ENCODE measurements around the gene ATP6V0C. TPM values are rescaled to one million over a fixed set of nuclear protein-coding genes. Genes with fewer than 3 reads are reported as not detected.

Gene ATP6V0C
- polyA plus RNA-seq, 1 donor (not counting 4 experiments of a cell fraction or from before 2014, with no cell fraction given) = 11.4 TPM

DNA sequence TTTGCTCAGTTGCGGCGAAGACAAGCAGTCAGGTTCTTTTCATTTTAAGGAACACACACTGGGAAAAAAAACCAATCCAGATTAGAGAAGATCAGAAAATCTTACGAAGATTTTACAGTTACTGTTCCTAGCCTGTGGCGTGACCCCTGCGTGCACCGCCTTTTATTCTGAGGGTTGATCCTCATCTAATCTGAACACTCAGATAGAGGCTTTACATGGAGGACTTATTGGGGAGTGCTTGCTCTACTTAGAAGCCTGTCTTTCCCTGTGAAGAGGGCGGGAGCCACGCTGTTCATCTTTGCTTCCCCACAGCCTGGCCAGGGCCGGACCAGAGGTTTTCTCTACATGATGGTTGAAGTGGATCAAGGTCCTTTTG lies 37.4 kb upstream of the ATP6V0C start:
- Histone ChIP-seq H3K79me2 (ENCODE audit: control insufficient read depth, insufficient read depth, low read length) (peaks cover 1% of the 10 kb centered on the region), H3K4me2 (ENCODE audit: control insufficient read depth, extremely low read depth, insufficient read depth, low read depth, low read length) (no peak overlapping the region), H3K9me1 (ENCODE audit: control insufficient read depth, extremely low read depth, insufficient read depth, low read length) (no peaks in the 10 kb centered on the region), H3K9me3 (ENCODE audit: control insufficient read depth, low read depth, low read length) (no peaks in the 10 kb centered on the region), H3K36me3 (ENCODE audit: control insufficient read depth in 2 of 2, extremely low read depth in 1 of 2, insufficient read depth in 2 of 2, low read length in 2 of 2) (peaks cover 0 to 1% of the 10 kb centered on the region in 2 experiments), H2AFZ (ENCODE audit: control insufficient read depth, low read length) (no peak overlapping the region), H3K4me1 (ENCODE audit: control insufficient read depth, extremely low read depth, insufficient read depth, low read length) (peaks cover 11% of the 10 kb centered on the region), H3K4me3 (ENCODE audit: control insufficient read depth in 2 of 3, extremely low read depth in 1 of 3, insufficient read depth in 2 of 3, low read depth in 1 of 3, low read length in 3 of 3) (no peak overlapping the region), H3K27me3 (ENCODE audit: control insufficient read depth, extremely low read depth, insufficient read depth, low read length) (peaks cover 12% of the 10 kb centered on the region), H4K20me1 (ENCODE audit: control insufficient read depth, extremely low read depth, insufficient read depth, low read length) (peaks cover 9% of the 10 kb centered on the region), H3K9ac (ENCODE audit: control insufficient read depth, extremely low read depth, insufficient read depth, low read length) (no peak overlapping the region), H3K27ac (ENCODE audit: control insufficient read depth, insufficient read depth, low read length) (no peak overlapping the region)
- FAIRE-seq (no peak), DNase-seq (ENCODE audit: low read depth, low spot score) (no peak)
- TF ChIP-seq, protein P1, sequence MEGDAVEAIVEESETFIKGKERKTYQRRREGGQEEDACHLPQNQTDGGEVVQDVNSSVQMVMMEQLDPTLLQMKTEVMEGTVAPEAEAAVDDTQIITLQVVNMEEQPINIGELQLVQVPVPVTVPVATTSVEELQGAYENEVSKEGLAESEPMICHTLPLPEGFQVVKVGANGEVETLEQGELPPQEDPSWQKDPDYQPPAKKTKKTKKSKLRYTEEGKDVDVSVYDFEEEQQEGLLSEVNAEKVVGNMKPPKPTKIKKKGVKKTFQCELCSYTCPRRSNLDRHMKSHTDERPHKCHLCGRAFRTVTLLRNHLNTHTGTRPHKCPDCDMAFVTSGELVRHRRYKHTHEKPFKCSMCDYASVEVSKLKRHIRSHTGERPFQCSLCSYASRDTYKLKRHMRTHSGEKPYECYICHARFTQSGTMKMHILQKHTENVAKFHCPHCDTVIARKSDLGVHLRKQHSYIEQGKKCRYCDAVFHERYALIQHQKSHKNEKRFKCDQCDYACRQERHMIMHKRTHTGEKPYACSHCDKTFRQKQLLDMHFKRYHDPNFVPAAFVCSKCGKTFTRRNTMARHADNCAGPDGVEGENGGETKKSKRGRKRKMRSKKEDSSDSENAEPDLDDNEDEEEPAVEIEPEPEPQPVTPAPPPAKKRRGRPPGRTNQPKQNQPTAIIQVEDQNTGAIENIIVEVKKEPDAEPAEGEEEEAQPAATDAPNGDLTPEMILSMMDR (optimal IDR thresholded peaks at IDR 0.05 in 1 of 3, IDR thresholded peaks at IDR 0.05 in 1 of 3, conservative IDR thresholded peaks at IDR 0.05 in 1 of 3; ENCODE audit: extremely low read depth in 1 of 3, insufficient read depth in 2 of 3, low read length in 3 of 3) = no peak
- TF ChIP-seq EZH2 (IDR thresholded peaks at IDR 0.05; ENCODE audit: low read length) = no peak
- dilution Hi-C loops (cut with MboI; ENCODE audit: extremely low pct_ligation_motif_present, low sequenced_read_pairs) = no loop called here

DNA sequence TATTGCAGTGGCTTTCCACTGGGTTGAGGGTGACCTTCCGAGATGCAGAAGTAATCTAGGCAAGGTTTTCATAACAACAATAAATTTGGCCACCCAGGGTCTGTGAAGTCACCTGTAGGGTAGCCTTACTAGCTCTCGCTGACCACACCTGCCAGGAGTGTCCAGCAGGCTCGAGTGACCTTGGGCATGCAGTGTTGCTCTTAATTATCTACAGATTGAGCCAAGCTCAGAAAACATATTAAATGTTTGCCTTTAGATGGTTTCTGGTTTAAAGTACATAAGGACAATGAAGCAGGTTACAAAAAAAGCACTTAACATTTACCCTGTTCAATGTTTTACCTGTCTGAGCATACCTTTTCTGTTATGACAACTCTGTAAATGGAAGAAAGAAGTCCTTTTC lies 37.0 kb upstream of the ATP6V0C start:
- dilution Hi-C loops (cut with MboI; ENCODE audit: extremely low pct_ligation_motif_present, low sequenced_read_pairs) = no loop called here
- DNase-seq (ENCODE audit: low read depth, low spot score) = no peak
- H3K4me2 ChIP-seq (ENCODE audit: control insufficient read depth, extremely low read depth, insufficient read depth, low read depth, low read length) = no peak overlapping the region
- no peak overlapping the region for H2AFZ ChIP-seq (ENCODE audit: control insufficient read depth, low read length)
- H3K27ac ChIP-seq (ENCODE audit: control insufficient read depth, insufficient read depth, low read length) = no peak overlapping the region
- H4K20me1 ChIP-seq (ENCODE audit: control insufficient read depth, extremely low read depth, insufficient read depth, low read length) = peaks cover 9% of the 10 kb centered on the region
- no peak for TF ChIP-seq EZH2 (IDR thresholded peaks at IDR 0.05; ENCODE audit: low read length)
- TF ChIP-seq, protein P1 (optimal IDR thresholded peaks at IDR 0.05 in 1 of 3, IDR thresholded peaks at IDR 0.05 in 1 of 3, conservative IDR thresholded peaks at IDR 0.05 in 1 of 3; ENCODE audit: extremely low read depth in 1 of 3, insufficient read depth in 2 of 3, low read length in 3 of 3) = no peak
- H3K4me3 ChIP-seq (ENCODE audit: control insufficient read depth in 2 of 3, extremely low read depth in 1 of 3, insufficient read depth in 2 of 3, low read depth in 1 of 3, low read length in 3 of 3) = no peak overlapping the region
- peaks cover 1% of the 10 kb centered on the region for H3K79me2 ChIP-seq (ENCODE audit: control insufficient read depth, insufficient read depth, low read length)
- H3K9me3 ChIP-seq (ENCODE audit: control insufficient read depth, low read depth, low read length) = no peaks in the 10 kb centered on the region
- peaks cover 7% of the 10 kb centered on the region for H3K27me3 ChIP-seq (ENCODE audit: control insufficient read depth, extremely low read depth, insufficient read depth, low read length)
- H3K9me1 ChIP-seq (ENCODE audit: control insufficient read depth, extremely low read depth, insufficient read depth, low read length) = no peaks in the 10 kb centered on the region
- H3K36me3 ChIP-seq (ENCODE audit: control insufficient read depth in 2 of 2, extremely low read depth in 1 of 2, insufficient read depth in 2 of 2, low read length in 2 of 2) = peaks cover 0 to 1% of the 10 kb centered on the region in 2 experiments
- no peak overlapping the region for H3K9ac ChIP-seq (ENCODE audit: control insufficient read depth, extremely low read depth, insufficient read depth, low read length)
- no peak for FAIRE-seq
- peaks cover 7% of the 10 kb centered on the region for H3K4me1 ChIP-seq (ENCODE audit: control insufficient read depth, extremely low read depth, insufficient read depth, low read length)

All from keratinocyte (primary cell).